HCT116 (cell line): ENCODE data around the gene SULT1C4. TPM values are rescaled to one million over a fixed set of nuclear protein-coding genes. Genes with fewer than 3 reads are reported as not detected.

Experiments
- ATAC-seq: fragments of 200-7000 bp; cut with Tn5 transposase; 2 replicates; pipeline ENCODE4 v1.9.1; 2020; ENCODE audit warnings: mild to moderate bottlenecking, moderate library complexity
- BruUV-seq: library from RNA; stranded (reverse); fragments of 400-500 nt; replicated peaks from 2 replicates; lab custom pipeline; 2021; lab: Mats Ljungman, UMichigan
- CTCF ChIA-PET: fragments of 300-600 bp; sonication (Branson Sonifier 250); formaldehyde crosslinking; loops from one replicate; lab custom pipeline; 2021; ENCODE audit warnings: antibody characterized with exemption; lab: Charles Lee
- POLR2A ChIA-PET: fragments of 300-600, 350-600 bp; sonication (Branson Sonifier 250); formaldehyde crosslinking; loops from one replicate; lab custom pipeline; 2021; ENCODE audit warnings: antibody characterized with exemption; lab: Charles Lee
- RAD21 ChIA-PET, 2 experiments: fragments of 300-600 bp; sonication (Branson Sonifier 250); formaldehyde crosslinking; loops; one replicate each; lab custom pipeline; 2023; ENCODE audit warnings: low total read pairs in 2 of 2; ENCODE audit not compliant: uncharacterized antibody in 2 of 2, unreplicated experiment in 2 of 2, low non-redundant PET in 1 of 2; lab: Charles Lee
- DNase-seq: peaks from one replicate; pipeline ENCODE4 v3.0.0-alpha.2; 2010; ENCODE audit warnings: low read depth, low spot score
- H2AFZ ChIP-seq: fragments of 200-600 bp; shearing (Covaris generic), sonication (generic); 2 replicates; pipeline ENCODE4 v1.6.1; 2017; ENCODE audit warnings: low read depth, mixed run types, mixed read lengths, antibody characterized with exemption, low read length; ENCODE audit not compliant: poor library complexity, severe bottlenecking
- H3K27ac ChIP-seq: 2 replicates; pipeline ENCODE4 v1.5.1; 2012; ENCODE audit warnings: low read depth, low read length
- H3K27me3 ChIP-seq: fragments of 200-600 bp; sonication (generic); 2 replicates; pipeline ENCODE4 v1.6.1; 2016; ENCODE audit warnings: mixed run types, low read length, mixed read lengths; ENCODE audit not compliant: insufficient read depth
- H3K36me3 ChIP-seq, 2 experiments: fragments of 200-500 bp in 1 of 2; fragments of 200-600 bp in 1 of 2; sonication (Bioruptor generic) in 1 of 2; sonication (generic) in 1 of 2; 2 replicates each; pipeline versions ENCODE4 v1.5.1 to v1.6.1; 2014 to 2016; ENCODE audit warnings: low read length in 2 of 2, inconsistent platforms in 1 of 2, mixed read lengths in 1 of 2, mixed run types in 1 of 2; ENCODE audit not compliant: insufficient read depth in 2 of 2, control insufficient read depth in 1 of 2
- H3K4me1 ChIP-seq, 2 experiments: fragments of 200-600 bp in 1 of 2; sonication (generic) in 1 of 2; 2 replicates each; pipeline versions ENCODE4 v1.5.1 to v1.6.1; 2012 to 2017; ENCODE audit warnings: low read length in 2 of 2, inconsistent platforms in 1 of 2, mild to moderate bottlenecking in 1 of 2, mixed read lengths in 1 of 2, mixed run types in 1 of 2, moderate library complexity in 1 of 2; ENCODE audit not compliant: insufficient read depth in 2 of 2, control insufficient read depth in 1 of 2
- H3K4me2 ChIP-seq: fragments of 200-600 bp; sonication (generic); 2 replicates; pipeline ENCODE4 v1.6.1; 2017; ENCODE audit warnings: mixed run types, low read length, mixed read lengths
- H3K4me3 ChIP-seq, 2 experiments: fragments of 200-600 bp in 1 of 2; sonication (generic) in 1 of 2; replicated peaks in 1 of 2; 2 replicates each; pipeline ENCODE4 v1.5.1; 2011 to 2016; ENCODE audit warnings: low read length in 2 of 2, control low read depth in 1 of 2, low read depth in 1 of 2, mild to moderate bottlenecking in 1 of 2, mixed read lengths in 1 of 2, mixed run types in 1 of 2
- H3K79me2 ChIP-seq: fragments of 200-600 bp; sonication (generic); 2 replicates; pipeline ENCODE4 v1.6.1; 2017; ENCODE audit warnings: mild to moderate bottlenecking, mixed run types, low read length, moderate library complexity, mixed read lengths; ENCODE audit not compliant: insufficient read depth
- H3K9ac ChIP-seq: fragments of 200-600 bp; sonication (generic); 2 replicates; pipeline ENCODE4 v1.6.1; 2016; ENCODE audit warnings: low read length, mixed read lengths
- H3K9me2 ChIP-seq: fragments of 200-600 bp; sonication (generic), shearing (Covaris generic); 2 replicates; pipeline ENCODE4 v1.6.1; 2017; ENCODE audit warnings: mixed run types, mild to moderate bottlenecking, moderate library complexity; ENCODE audit not compliant: insufficient read depth
- H3K9me3 ChIP-seq, 2 experiments: fragments of 200-500 bp in 1 of 2; fragments of 200-600 bp in 1 of 2; sonication (Bioruptor generic) in 1 of 2; sonication (generic) in 1 of 2; 2 replicates each; pipeline ENCODE4 v1.6.1; 2014 to 2017; ENCODE audit warnings: low read length in 2 of 2, mixed read lengths in 2 of 2, inconsistent platforms in 1 of 2, low read depth in 1 of 2, mild to moderate bottlenecking in 1 of 2, mixed run types in 1 of 2, moderate library complexity in 1 of 2; ENCODE audit not compliant: control insufficient read depth in 1 of 2, insufficient read depth in 1 of 2
- H4K20me1 ChIP-seq: fragments of 200-600 bp; sonication (generic), shearing (Covaris generic); 2 replicates; pipeline ENCODE4 v1.6.1; 2017; ENCODE audit warnings: mixed run types, mild to moderate bottlenecking, moderate library complexity; ENCODE audit not compliant: insufficient read depth
- CEBPB ChIP-seq: IDR thresholded peaks from 2 replicates; pipeline ENCODE4 v1.6.1; 2012; ENCODE audit warnings: low read depth
- ELF1 ChIP-seq: IDR thresholded peaks from 2 replicates; pipeline ENCODE4 v1.6.1; 2012; ENCODE audit warnings: low read depth, borderline replicate concordance
- FOSL1 ChIP-seq: IDR thresholded peaks from 2 replicates; pipeline ENCODE4 v1.6.1; 2012; ENCODE audit warnings: low read depth
- JUND ChIP-seq: IDR thresholded peaks from 2 replicates; pipeline ENCODE4 v1.6.1; 2012
- POLR2AphosphoS5 ChIP-seq: IDR thresholded peaks from 2 replicates; pipeline ENCODE4 v1.6.1; 2011; ENCODE audit warnings: mild to moderate bottlenecking, low read depth, low read length, moderate library complexity
- RAD21 ChIP-seq: IDR thresholded peaks from 2 replicates; pipeline ENCODE4 v1.6.1; 2012; ENCODE audit warnings: low read depth, mild to moderate bottlenecking
- SIN3A ChIP-seq: IDR thresholded peaks from 2 replicates; pipeline ENCODE4 v1.6.1; 2012; ENCODE audit warnings: low read depth
- SP1 ChIP-seq: IDR thresholded peaks from 2 replicates; pipeline ENCODE4 v1.6.1; 2012; ENCODE audit warnings: low read depth
- TCF7L2 ChIP-seq: IDR thresholded peaks from 2 replicates; pipeline ENCODE4 v1.7.0; 2011; ENCODE audit warnings: borderline replicate concordance, inconsistent platforms; ENCODE audit not compliant: insufficient read depth, insufficient read length; ENCODE audit errors: extremely low read depth
- YY1 ChIP-seq: IDR thresholded peaks from 2 replicates; pipeline ENCODE4 v1.6.1; 2011; ENCODE audit warnings: low read length, low read depth, moderate library complexity, mild to moderate bottlenecking; ENCODE audit not compliant: insufficient replicate concordance; ENCODE audit errors: extremely low read depth
- ZFX ChIP-seq: fragments of 450-650 bp; IDR thresholded peaks from 2 replicates; pipeline ENCODE4 v1.6.1; 2017
- ZNF274 ChIP-seq: fragments of 200-500 bp; sonication (Bioruptor generic); IDR thresholded peaks from 2 replicates; pipeline ENCODE4 v1.6.1; 2014; ENCODE audit warnings: mild to moderate bottlenecking, low read depth, low read length, inconsistent platforms
- intact Hi-C: fragments of 100-400 bp; cut with micrococcal nuclease; formaldehyde crosslinking; loops from 2 replicates; pipeline ENCODE4 v1.10.0; 2022
- total RNA-seq: library from RNA; stranded (reverse); gene quantifications from one replicate; pipeline ENCODE4 v1.2.1, GENCODE V29; 2021; ENCODE audit not compliant: unreplicated experiment
- TF ChIP-seq, protein P1 (sequence below): IDR thresholded peaks from 2 replicates; pipeline ENCODE4 v1.6.1; 2012
- TF ChIP-seq, protein P2 (sequence below): IDR thresholded peaks from 2 replicates; pipeline ENCODE4 v1.6.1; 2011; ENCODE audit warnings: mild to moderate bottlenecking, low read length, moderate library complexity; ENCODE audit not compliant: insufficient replicate concordance; ENCODE audit errors: extremely low read depth

The SULT1C4 gene
- total RNA-seq, 1 experiment from 2014 or later = not detected

GRCh38 chr2:108363024-108363907 lies 14.5 kb upstream of the SULT1C4 start:
- Histone ChIP-seq H2AFZ (no peak overlapping the region), H3K9ac (no peak overlapping the region), H3K27ac (no peak overlapping the region), H3K4me1 (peaks cover 0 to 18% of the 10 kb centered on the region in 2 experiments; a peak in 2 of 4 replicates), H3K36me3 (no peaks in the 10 kb centered on the region), H3K27me3 (no peaks in the 10 kb centered on the region), H3K9me2 (no peaks in the 10 kb centered on the region), H3K4me3 (no peak overlapping the region), H3K4me2 (no peak overlapping the region), H3K79me2 (no peaks in the 10 kb centered on the region), H4K20me1 (no peaks in the 10 kb centered on the region), H3K9me3 (no peaks in the 10 kb centered on the region)
- CTCF ChIA-PET = interaction anchor here (0.9 kb wide), 1 partner anchor 230 kb away, joined by 3 read pairs; no protein-coding TSS in a partner anchor
- no peak for DNase-seq
- POLR2A ChIA-PET = no interaction called here
- RAD21 ChIA-PET = no interaction called here
- ATAC-seq = no peak
- BruUV-seq = no TSS peak
- TF ChIP-seq CEBPB (no peak), ZNF274 (no peak), FOSL1 (no peak), JUND (no peak), TCF7L2 (no peak), POLR2AphosphoS5 (no peak), YY1 (no peak), SIN3A (no peak)
- intact Hi-C loops = no loop called here

- RAD21 ChIA-PET = no interaction called here
- no TSS peak for BruUV-seq
- no peak overlapping the region for H3K4me3 ChIP-seq
- TF ChIP-seq, protein P1, sequence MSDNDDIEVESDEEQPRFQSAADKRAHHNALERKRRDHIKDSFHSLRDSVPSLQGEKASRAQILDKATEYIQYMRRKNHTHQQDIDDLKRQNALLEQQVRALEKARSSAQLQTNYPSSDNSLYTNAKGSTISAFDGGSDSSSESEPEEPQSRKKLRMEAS = no peak
- TF ChIP-seq, protein P2, sequence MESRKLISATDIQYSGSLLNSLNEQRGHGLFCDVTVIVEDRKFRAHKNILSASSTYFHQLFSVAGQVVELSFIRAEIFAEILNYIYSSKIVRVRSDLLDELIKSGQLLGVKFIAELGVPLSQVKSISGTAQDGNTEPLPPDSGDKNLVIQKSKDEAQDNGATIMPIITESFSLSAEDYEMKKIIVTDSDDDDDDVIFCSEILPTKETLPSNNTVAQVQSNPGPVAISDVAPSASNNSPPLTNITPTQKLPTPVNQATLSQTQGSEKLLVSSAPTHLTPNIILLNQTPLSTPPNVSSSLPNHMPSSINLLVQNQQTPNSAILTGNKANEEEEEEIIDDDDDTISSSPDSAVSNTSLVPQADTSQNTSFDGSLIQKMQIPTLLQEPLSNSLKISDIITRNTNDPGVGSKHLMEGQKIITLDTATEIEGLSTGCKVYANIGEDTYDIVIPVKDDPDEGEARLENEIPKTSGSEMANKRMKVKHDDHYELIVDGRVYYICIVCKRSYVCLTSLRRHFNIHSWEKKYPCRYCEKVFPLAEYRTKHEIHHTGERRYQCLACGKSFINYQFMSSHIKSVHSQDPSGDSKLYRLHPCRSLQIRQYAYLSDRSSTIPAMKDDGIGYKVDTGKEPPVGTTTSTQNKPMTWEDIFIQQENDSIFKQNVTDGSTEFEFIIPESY = no peak
- TF ChIP-seq JUND (no peak), SP1 (no peak), ELF1 (no peak), RAD21 (no peak), ZFX (no peak)
- TF ChIP-seq, all 23 proteins: peak for 0
- ATAC-seq = no peak
- Histone ChIP-seq H3K27me3 (no peaks in the 10 kb centered on the region), H3K9me3 (no peaks in the 10 kb centered on the region), H2AFZ (no peak overlapping the region), H3K9ac (no peak overlapping the region), H4K20me1 (no peaks in the 10 kb centered on the region), H3K79me2 (no peaks in the 10 kb centered on the region), H3K4me2 (no peak overlapping the region), H3K9me2 (no peaks in the 10 kb centered on the region), H3K27ac (no peak overlapping the region), H3K36me3 (no peaks in the 10 kb centered on the region), H3K4me1 (peaks cover 0 to 18% of the 10 kb centered on the region in 2 experiments; a peak in 2 of 4 replicates)
- ChIA-PET POLR2A (no interaction called here), CTCF (no interaction called here)
- no peak for DNase-seq
- intact Hi-C loops = no loop called here
Measured at GRCh38 chr2:108363908-108364225, 13.9 kb upstream of the SULT1C4 start.
